Lower lobe of right lung (tissue), 2 donors: Measurements from ENCODE around the gene GPR160. TPM values are rescaled to one million over a fixed set of nuclear protein-coding genes. Genes with fewer than 3 reads are reported as not detected.
A peak's percentile ranks its signal among the peaks of the same experiment; 100 is the strongest.

Source experiments
- ATAC-seq, 2 donors: fragments of 200-7000 bp; cut with Tn5 transposase; one replicate each; pipeline ENCODE4 v1.9.1; 2020 to 2022; ENCODE audit warnings: mild to moderate bottlenecking in 2 of 2, moderate library complexity in 2 of 2
- DNase-seq: peaks from one replicate; pipeline ENCODE4 v3.0.0-alpha.2; 2020
- H3K27ac ChIP-seq: fragments of 200-600 bp; one replicate; pipeline ENCODE4 v1.8.0; 2022
- H3K27me3 ChIP-seq: fragments of 200-600 bp; one replicate; pipeline ENCODE4 v1.8.0; 2022; ENCODE audit warnings: low read depth
- H3K36me3 ChIP-seq: fragments of 200-600 bp; one replicate; pipeline ENCODE4 v1.8.0; 2022; ENCODE audit warnings: mild to moderate bottlenecking
- H3K4me1 ChIP-seq: fragments of 200-600 bp; one replicate; pipeline ENCODE4 v1.8.0; 2022
- H3K4me3 ChIP-seq: fragments of 200-600 bp; one replicate; pipeline ENCODE4 v1.8.0; 2022; ENCODE audit warnings: mild to moderate bottlenecking
- H3K9me3 ChIP-seq: fragments of 200-600 bp; one replicate; pipeline ENCODE4 v1.8.0; 2022
- CTCF ChIP-seq: fragments of 200-600 bp; IDR thresholded peaks from one replicate; pipeline ENCODE4 v1.8.0; 2022; ENCODE audit warnings: antibody characterized with exemption, mild to moderate bottlenecking
- intact Hi-C: fragments of 100-400 bp; cut with DNase I; formaldehyde crosslinking; loops from one replicate; pipeline ENCODE4 v1.11.0; 2022
- long read RNA-seq: library from polyadenylated mRNA; unstranded; transcript quantifications from one replicate; pipeline ENCODE4 v2.0.0, GENCODE V29; 2021
- total RNA-seq: library from RNA; stranded (reverse); fragmentation: NEBNext Ultra II Directional; extraction: Animal tissue kit (Norgen Biotek cat#: 25700); gene quantifications from one replicate; pipeline ENCODE4 v1.2.1, GENCODE V29; 2021
- donor health status: DM: no; HTN: yes; CAD: no; lungs with severe emphysema.

The GPR160 gene
- total RNA-seq, result 24.4 TPM
- long read RNA-seq, transcript GPR160-201 (4 exons, 2,039 nt), result major isoform, 22 of 45 reads
- long read RNA-seq, partial matches to known transcripts, result 1 of 45 reads
- long read RNA-seq, other reads (novel, unspliced or antisense), result 18 of 45 reads

GRCh38 chr3:170037463-170038433, at the start of gene GPR160:
Gene GPR160, plus strand, starts transcription at chr3:170037995. Its CDS starts 45,978 bp downstream, at chr3:170083973.
- Histone ChIP-seq H3K4me3 (peak within 1 kb of the TSS; percentile 81), H3K27ac (peak within 1 kb of the TSS; percentile 85), H3K4me1 (peaks cover 19% of the 10 kb centered on the region), H3K9me3 (no peaks in the 10 kb centered on the region), H3K27me3 (peaks cover 10% of the 10 kb centered on the region), H3K36me3 (no peaks in the 10 kb centered on the region)
- intact Hi-C loops, result no loop called here
- ATAC-seq (peak; percentile 92 to 93), DNase-seq (peak; percentile 94)
- TF ChIP-seq CTCF, result peak; percentile 77

DNA sequence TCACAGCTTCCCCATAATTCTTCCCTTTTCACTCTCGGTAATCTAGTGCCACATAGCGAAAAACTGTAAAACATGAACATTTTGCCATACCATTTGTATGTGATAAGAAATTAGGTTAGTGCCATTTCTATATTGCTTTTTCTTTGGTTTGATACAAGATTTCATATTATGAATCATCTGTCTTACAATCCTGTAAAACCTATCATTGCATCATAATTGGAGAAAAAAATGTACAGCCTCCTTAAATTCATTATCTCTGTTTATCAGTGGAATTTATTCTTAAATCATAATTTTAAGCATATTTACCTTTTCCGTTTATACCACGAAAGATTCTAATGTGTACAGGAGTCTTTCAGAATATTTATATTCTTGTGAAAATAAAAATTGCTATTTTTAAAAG, 47.4 kb upstream of the GPR160 start:
- intact Hi-C loops, result no loop called here
- DNase-seq (no peak), ATAC-seq (no peak)
- peaks cover 13% of the 10 kb centered on the region for H3K4me1 ChIP-seq
- H3K27me3 ChIP-seq, result no peaks in the 10 kb centered on the region
- no peak overlapping the region for H3K4me3 ChIP-seq
- TF ChIP-seq CTCF, result no peak
- H3K27ac ChIP-seq, result no peak overlapping the region
- no peaks in the 10 kb centered on the region for H3K9me3 ChIP-seq
- H3K36me3 ChIP-seq, result peaks cover 87% of the 10 kb centered on the region

GRCh38 chr3:169992156-169992555, 45.6 kb upstream of the GPR160 start:
- intact Hi-C loops, result no loop called here

GRCh38 chr3:169992781-169993180, 45.0 kb upstream of the GPR160 start:
- H3K9me3 ChIP-seq, result no peaks in the 10 kb centered on the region
- DNase-seq, result no peak
- no peak for TF ChIP-seq CTCF
- no peak for ATAC-seq
- peaks cover 72% of the 10 kb centered on the region for H3K36me3 ChIP-seq
- intact Hi-C loops, result no loop called here
- H3K27ac ChIP-seq, result no peak overlapping the region
- H3K4me3 ChIP-seq, result no peak overlapping the region
- peaks cover 13% of the 10 kb centered on the region for H3K4me1 ChIP-seq
- no peaks in the 10 kb centered on the region for H3K27me3 ChIP-seq

More at GRCh38 chr3:169992156-169992555, 45.6 kb upstream of the GPR160 start:
- no peak overlapping the region for H3K27ac ChIP-seq
- DNase-seq, result no peak
- no peak overlapping the region for H3K4me3 ChIP-seq
- peaks cover 78% of the 10 kb centered on the region for H3K36me3 ChIP-seq
- H3K27me3 ChIP-seq, result no peaks in the 10 kb centered on the region
- H3K4me1 ChIP-seq, result peaks cover 13% of the 10 kb centered on the region
- no peak for ATAC-seq
- H3K9me3 ChIP-seq, result no peaks in the 10 kb centered on the region
- TF ChIP-seq CTCF, result no peak

- no peak overlapping the region for H3K4me3 ChIP-seq
- no peaks in the 10 kb centered on the region for H3K9me3 ChIP-seq
- H3K27ac ChIP-seq, result no peak overlapping the region
- DNase-seq (no peak), ATAC-seq (no peak)
- peaks cover 62% of the 10 kb centered on the region for H3K36me3 ChIP-seq
- intact Hi-C loops, result no loop called here
- H3K4me1 ChIP-seq, result peaks cover 13% of the 10 kb centered on the region
- no peak for TF ChIP-seq CTCF
- H3K27me3 ChIP-seq, result no peaks in the 10 kb centered on the region
These were observed 44.0 kb upstream of the GPR160 start for GRCh38 chr3:169993761-169994160.
